Fibroblast of peridontal ligament (primary cell): ENCODE results near the gene PUSL1.

ENCODE experiments used
- DNase-seq: peaks from one replicate; pipeline ENCODE4 v3.0.0-alpha.2; 2010; ENCODE audit errors: extremely low read depth

Gene PUSL1

GRCh38 chr1:1340791-1341548 lies 32.6 kb downstream of the PUSL1 start:
- DNase-seq = no peak

- no peak for DNase-seq
Measured at GRCh38 chr1:1341549-1342021, 33.2 kb downstream of the PUSL1 start.

GRCh38 chr1:1342061-1342562 lies 33.7 kb downstream of the PUSL1 start:
- DNase-seq = no peak

- DNase-seq = no peak
Measured at GRCh38 chr1:1342584-1343115, 34.3 kb downstream of the PUSL1 start.

- DNase-seq = no peak
Measured at GRCh38 chr1:1343811-1344421, 35.5 kb downstream of the PUSL1 start.

GRCh38 chr1:1344655-1345361 lies 36.4 kb downstream of the PUSL1 start:
- no peak for DNase-seq

- DNase-seq = no peak
Measured at GRCh38 chr1:1345384-1345783, 37.0 kb downstream of the PUSL1 start.

- no peak for DNase-seq
Measured at GRCh38 chr1:1345860-1346500, 37.6 kb downstream of the PUSL1 start.

GRCh38 chr1:1346501-1346890 lies 38.1 kb downstream of the PUSL1 start:
- DNase-seq = no peak

GRCh38 chr1:1347026-1347595 lies 38.7 kb downstream of the PUSL1 start:
- no peak for DNase-seq

GRCh38 chr1:1347663-1348419 lies 39.4 kb downstream of the PUSL1 start:
- no peak for DNase-seq

GRCh38 chr1:1348420-1349255 lies 40.2 kb downstream of the PUSL1 start:
- DNase-seq = no peak

GRCh38 chr1:1349256-1350012 lies 41.0 kb downstream of the PUSL1 start, which contains the start of gene DVL1:
DVL1 (minus strand) TSS chr1:1349418; CDS start chr1:1349065, 353 bp downstream.
- DNase-seq = peak; percentile 69

GRCh38 chr1:1351511-1352427 lies 43.4 kb downstream of the PUSL1 start:
- peak; percentile 47 for DNase-seq

- DNase-seq = no peak
Measured at GRCh38 chr1:1352786-1353388, 44.5 kb downstream of the PUSL1 start.

GRCh38 chr1:1353389-1354151 lies 45.2 kb downstream of the PUSL1 start:
- DNase-seq = no peak
